ENCODE results near the gene VWF.

VWF gene

GRCh38 chr12:6066651-6067050 is 57.8 kb downstream of the VWF start:
- no peak for TF ChIP-seq CTCF (IDR thresholded peaks at IDR 0.05)

GRCh38 chr12:6065863-6066199 is 58.6 kb downstream of the VWF start:
- TF ChIP-seq CTCF (IDR thresholded peaks at IDR 0.05): no peak

GRCh38 chr12:6065131-6065862 is 59.2 kb downstream of the VWF start:
- no peak for TF ChIP-seq CTCF (IDR thresholded peaks at IDR 0.05)

- peak; percentile 98 for TF ChIP-seq CTCF (IDR thresholded peaks at IDR 0.05)
These were observed 61.4 kb downstream of the VWF start for GRCh38 chr12:6062757-6063735.

GRCh38 chr12:6062395-6062756 is 62.1 kb downstream of the VWF start:
- TF ChIP-seq CTCF (IDR thresholded peaks at IDR 0.05): no peak

GRCh38 chr12:6061660-6062059 is 62.8 kb downstream of the VWF start:
- no peak for TF ChIP-seq CTCF (IDR thresholded peaks at IDR 0.05)

GRCh38 chr12:6059860-6060565 is 64.5 kb downstream of the VWF start:
- no peak for TF ChIP-seq CTCF (IDR thresholded peaks at IDR 0.05)

Data from LNCAP (cell line).